Testis (tissue), 2 donors: ENCODE results near the gene ZHX3.

ENCODE experiments used
- POLR2A ChIP-seq: fragments of 450-650 bp; IDR thresholded peaks from one replicate; pipeline ENCODE4 v1.6.1; 2017; ENCODE audit warnings: antibody characterized with exemption, mild to moderate bottlenecking, moderate library complexity
- TF ChIP-seq, protein P1 (sequence below), 3 experiments: fragments of 450-650 bp in 2 of 3; fragments of 200-600 bp in 1 of 3; sonication (generic) in 1 of 3; IDR thresholded peaks; one replicate each; pipeline ENCODE4 v1.5.1; 2016 to 2019; ENCODE audit warnings: antibody characterized with exemption in 3 of 3, mild to moderate bottlenecking in 2 of 3, moderate library complexity in 1 of 3

DNA sequence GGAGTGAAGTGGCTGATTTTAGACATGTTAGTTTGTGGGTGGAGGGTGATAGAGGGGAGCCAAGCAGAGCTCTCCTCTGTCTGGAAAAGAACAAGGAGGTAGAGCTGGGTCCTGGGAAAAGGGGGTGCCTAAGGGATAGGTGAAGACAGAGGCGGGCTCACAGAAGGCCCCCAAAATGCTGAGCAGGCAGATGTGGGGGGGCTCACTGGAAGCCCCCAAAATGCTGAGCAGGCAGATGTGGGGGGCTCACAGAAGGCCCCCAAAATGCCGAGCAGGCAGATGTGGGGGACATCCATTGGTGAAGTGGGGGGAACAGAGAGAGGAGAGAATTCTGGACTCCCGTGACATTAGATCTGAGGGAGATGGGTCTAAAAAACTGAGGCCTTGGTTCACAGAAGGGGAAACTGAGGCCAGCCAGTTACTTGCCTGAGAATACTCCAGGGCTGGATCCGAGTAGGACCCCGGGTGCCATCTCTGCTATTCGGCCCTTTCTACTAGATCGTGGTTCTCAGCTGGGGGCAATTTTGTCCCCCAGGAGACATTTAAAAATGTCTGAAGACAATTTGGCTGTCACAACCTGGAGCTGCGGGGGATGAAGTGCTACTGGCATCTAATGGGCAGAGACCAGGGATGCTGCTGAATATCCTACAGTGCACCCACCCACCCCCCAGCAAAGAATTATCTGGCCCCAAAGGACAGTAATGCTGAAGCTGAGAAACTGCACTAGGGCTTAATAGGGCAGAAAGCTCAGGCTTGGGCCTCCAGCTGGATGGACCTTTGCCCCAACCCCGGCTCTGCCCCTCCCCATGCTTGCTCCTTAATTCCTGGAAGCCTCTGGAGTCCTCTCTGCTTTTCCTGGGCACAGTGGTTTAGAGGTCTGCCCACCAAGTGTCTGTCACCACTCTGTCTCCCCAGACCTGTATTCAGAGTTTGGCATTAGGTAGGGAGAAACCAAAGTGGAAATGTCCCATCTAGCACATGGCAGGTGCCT is 25.2 kb upstream of the ZHX3 start:
- TF ChIP-seq, protein P1, sequence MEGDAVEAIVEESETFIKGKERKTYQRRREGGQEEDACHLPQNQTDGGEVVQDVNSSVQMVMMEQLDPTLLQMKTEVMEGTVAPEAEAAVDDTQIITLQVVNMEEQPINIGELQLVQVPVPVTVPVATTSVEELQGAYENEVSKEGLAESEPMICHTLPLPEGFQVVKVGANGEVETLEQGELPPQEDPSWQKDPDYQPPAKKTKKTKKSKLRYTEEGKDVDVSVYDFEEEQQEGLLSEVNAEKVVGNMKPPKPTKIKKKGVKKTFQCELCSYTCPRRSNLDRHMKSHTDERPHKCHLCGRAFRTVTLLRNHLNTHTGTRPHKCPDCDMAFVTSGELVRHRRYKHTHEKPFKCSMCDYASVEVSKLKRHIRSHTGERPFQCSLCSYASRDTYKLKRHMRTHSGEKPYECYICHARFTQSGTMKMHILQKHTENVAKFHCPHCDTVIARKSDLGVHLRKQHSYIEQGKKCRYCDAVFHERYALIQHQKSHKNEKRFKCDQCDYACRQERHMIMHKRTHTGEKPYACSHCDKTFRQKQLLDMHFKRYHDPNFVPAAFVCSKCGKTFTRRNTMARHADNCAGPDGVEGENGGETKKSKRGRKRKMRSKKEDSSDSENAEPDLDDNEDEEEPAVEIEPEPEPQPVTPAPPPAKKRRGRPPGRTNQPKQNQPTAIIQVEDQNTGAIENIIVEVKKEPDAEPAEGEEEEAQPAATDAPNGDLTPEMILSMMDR (IDR thresholded peaks at IDR 0.05), result no peak
- no peak for TF ChIP-seq POLR2A
